ENCODE measurements around the gene BTN3A1. TPM values are rescaled to one million over a fixed set of nuclear protein-coding genes. Genes with fewer than 3 reads are reported as not detected.

BTN3A1 gene
- total RNA-seq, 1 donor from 2014 or later: 15.4 TPM

Other genes starting within 250 kb of the BTN3A1 start
- gene BTN3A2, start 37.1 kb upstream of the BTN3A1 start, total RNA-seq: 9.1 TPM
- 5.6 TPM for gene BTN2A2, start 19.2 kb upstream of the BTN3A1 start, total RNA-seq
- gene BTN3A3, start 38.2 kb downstream of the BTN3A1 start, total RNA-seq: 13.0 TPM
- 19.9 TPM for gene BTN2A1, start 55.7 kb downstream of the BTN3A1 start, total RNA-seq
- gene BTN1A1, start 98.0 kb downstream of the BTN3A1 start, total RNA-seq: not detected
- gene HMGN4, start 136.1 kb downstream of the BTN3A1 start, total RNA-seq: 52.6 TPM
- 12.0 TPM for gene ABT1, start 194.7 kb downstream of the BTN3A1 start, total RNA-seq

All from mesenteric fat pad (tissue), 1 donor.